ENCODE measurements around the gene FOXL1.

Gene FOXL1

GRCh38 chr16:86549076-86549892 is 29.1 kb upstream of the FOXL1 start:
- DNase-seq (ENCODE audit: low read depth): no peak

- DNase-seq (ENCODE audit: low read depth): no peak
Measured at GRCh38 chr16:86549893-86550190, 28.5 kb upstream of the FOXL1 start.

GRCh38 chr16:86550281-86550680 is 28.1 kb upstream of the FOXL1 start:
- DNase-seq (ENCODE audit: low read depth): no peak

GRCh38 chr16:86553356-86553755 is 25.0 kb upstream of the FOXL1 start:
- no peak for DNase-seq (ENCODE audit: low read depth)

- no peak for DNase-seq (ENCODE audit: low read depth)
Measured at GRCh38 chr16:86554599-86554916, 23.8 kb upstream of the FOXL1 start.

DNA sequence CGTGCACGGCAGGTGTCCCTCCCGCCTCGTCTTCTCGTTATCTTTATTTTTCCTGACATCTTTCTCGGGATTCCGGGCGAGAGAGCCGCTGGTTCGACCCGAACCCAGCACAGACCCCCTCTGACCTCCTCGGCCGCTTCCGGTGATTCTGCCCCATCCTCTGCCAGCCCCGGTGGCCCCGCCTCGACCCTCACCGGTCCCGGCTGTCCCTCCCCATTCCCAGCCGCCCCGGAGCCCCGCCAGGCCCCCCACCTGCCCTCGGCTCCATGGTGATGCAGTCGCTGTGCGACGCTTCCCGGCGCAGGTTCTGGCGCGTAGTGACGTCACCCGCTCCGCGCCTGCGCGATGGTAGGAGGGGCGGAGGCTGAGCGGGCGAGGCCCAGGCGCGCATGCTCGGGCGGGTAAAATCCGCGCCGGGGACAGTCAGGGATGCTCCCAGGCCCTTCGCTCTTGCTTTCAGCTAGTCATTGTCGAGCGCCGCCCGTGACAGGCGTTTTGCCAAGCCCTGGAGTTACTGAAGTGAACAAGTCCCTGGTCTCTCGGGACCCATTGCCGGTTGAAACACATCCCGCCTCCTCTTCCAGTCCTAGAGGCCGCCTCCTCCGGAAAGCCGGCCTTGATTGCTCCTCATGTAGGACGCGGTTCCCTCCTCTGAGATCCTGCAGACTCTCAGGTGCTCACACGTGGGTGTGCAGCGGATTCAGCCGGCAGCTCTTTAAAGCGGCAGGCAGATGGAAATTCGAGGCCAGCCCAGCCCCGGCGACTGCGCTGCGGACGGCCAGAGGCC is 23.2 kb upstream of the FOXL1 start, which contains the start of gene MTHFSD:
Gene MTHFSD, minus strand, starts transcription at position 319 of the 787 bp plus-strand sequence. Its CDS starts 51 bp downstream, at position 268.
- peak; percentile 95 for DNase-seq (ENCODE audit: low read depth)

GRCh38 chr16:86555704-86556075 is 22.7 kb upstream of the FOXL1 start:
- DNase-seq (ENCODE audit: low read depth): no peak

- no peak for DNase-seq (ENCODE audit: low read depth)
Measured at GRCh38 chr16:86556576-86556975, 21.8 kb upstream of the FOXL1 start.

- DNase-seq (ENCODE audit: low read depth): no peak
Measured at GRCh38 chr16:86557587-86557986, 20.8 kb upstream of the FOXL1 start.

- no peak for DNase-seq (ENCODE audit: low read depth)
Measured at GRCh38 chr16:86558355-86559193, 19.8 kb upstream of the FOXL1 start.

DNA sequence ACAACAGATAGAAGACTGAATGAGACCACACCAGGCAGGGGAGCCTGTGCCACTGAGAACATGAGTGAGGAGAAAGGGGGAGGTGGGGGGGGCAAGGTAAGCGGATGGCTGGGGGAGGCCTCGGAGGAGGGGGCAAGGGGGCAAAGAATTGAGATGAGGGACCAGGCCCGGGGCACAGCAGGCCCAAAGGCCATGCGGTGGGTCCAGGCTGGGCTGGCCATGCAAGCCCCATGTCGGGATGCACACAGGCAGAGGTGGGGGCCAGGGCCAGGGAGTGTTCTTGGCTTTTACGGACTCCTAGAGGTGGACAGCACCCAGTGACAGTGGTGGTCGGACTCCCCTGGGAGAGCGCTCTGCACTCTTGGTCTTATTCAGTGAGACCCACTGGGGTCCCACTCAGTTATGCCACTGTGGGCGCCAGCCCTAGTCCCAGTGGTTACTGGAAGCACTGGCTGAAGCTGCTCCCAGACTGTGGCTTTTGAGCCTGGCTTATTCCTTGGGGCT is 18.5 kb upstream of the FOXL1 start:
- no peak for DNase-seq (ENCODE audit: low read depth)

GRCh38 chr16:86562356-86562755 is 16.0 kb upstream of the FOXL1 start:
- no peak for DNase-seq (ENCODE audit: low read depth)

DNA sequence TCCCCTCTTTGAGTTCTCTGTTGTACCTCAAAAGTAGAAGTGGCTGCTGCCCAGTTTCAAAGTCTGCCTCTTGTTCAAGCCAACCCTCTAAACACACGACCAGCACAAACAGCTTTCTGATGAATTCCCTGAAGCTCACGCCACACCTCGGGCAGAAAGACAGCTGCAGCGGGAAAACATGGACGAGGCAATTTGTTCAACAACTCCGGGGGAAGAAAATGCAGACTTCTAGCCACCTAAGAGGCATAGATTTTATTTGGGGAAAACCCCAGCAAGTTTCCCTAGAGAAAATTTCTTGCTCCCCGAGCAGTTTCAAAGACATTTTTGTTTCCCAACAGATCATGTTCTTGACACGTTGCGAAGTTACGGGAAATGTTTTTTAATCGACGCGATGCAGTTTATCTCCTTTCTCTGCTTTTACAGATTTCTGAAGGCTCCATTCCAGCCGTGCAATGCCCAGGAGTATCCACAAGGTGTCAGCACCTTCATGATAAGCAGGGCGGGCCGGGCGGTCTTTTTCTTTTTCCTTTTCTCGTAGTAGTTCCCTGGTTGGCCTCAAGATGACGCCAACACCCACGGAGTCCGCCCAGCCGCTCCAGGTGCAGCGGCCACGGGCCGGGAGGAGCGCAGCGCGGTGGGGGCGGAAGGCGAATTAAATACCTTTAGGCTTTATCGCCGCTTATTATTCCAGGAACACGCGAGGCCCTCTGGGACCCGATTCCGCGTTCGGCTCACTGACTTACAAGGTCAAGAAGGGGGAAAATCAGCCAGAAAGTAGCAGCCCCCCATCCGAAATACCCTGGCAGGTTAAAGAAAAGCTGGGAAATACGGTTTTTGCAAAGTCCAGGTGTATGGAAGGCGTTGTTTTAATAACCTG is 14.6 kb upstream of the FOXL1 start:
- peak; percentile 60 for DNase-seq (ENCODE audit: low read depth)

DNA sequence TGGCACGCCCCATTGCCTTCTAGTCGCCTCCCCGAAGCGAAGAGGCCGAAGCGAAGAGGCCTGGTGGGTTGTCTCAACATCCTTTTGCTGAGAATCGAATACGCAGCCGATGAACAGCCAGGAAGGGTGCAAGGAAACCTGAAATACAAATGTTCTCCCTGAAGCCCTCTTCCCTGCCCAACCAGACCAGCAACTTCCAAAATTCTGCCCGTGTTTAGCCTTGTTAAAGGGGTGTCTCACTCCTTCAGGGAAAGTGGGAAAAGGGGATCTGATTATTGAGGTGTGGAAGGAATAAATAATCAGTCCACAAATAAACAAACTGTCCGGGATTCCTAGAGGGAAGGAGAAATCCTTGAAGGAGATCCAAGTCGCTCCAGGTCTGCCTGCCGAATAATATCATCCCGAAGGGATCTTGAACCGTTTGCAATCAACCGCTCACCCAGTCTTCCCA is 13.1 kb upstream of the FOXL1 start:
- DNase-seq (ENCODE audit: low read depth): no peak

GRCh38 chr16:86565644-86566511 is 12.5 kb upstream of the FOXL1 start:
- DNase-seq (ENCODE audit: low read depth): no peak

GRCh38 chr16:86566601-86566965 is 11.8 kb upstream of the FOXL1 start, which contains the start of gene FOXC2:
TSS of gene FOXC2 (plus strand) at chr16:86566829. CDS start at chr16:86567336, 507 bp downstream.
- DNase-seq (ENCODE audit: low read depth): no peak

GRCh38 chr16:86566966-86567700 is 11.2 kb upstream of the FOXL1 start:
- DNase-seq (ENCODE audit: low read depth): no peak

- DNase-seq (ENCODE audit: low read depth): no peak
Measured at GRCh38 chr16:86567701-86568581, 10.4 kb upstream of the FOXL1 start.
